ENCODE results near the gene TCIRG1.
"Not testable (repeated sequence)": the region's sequence is repeated elsewhere in the genome, so short reads cannot be mapped to it uniquely, and the experiment has no call there.

Gene TCIRG1, protein sequence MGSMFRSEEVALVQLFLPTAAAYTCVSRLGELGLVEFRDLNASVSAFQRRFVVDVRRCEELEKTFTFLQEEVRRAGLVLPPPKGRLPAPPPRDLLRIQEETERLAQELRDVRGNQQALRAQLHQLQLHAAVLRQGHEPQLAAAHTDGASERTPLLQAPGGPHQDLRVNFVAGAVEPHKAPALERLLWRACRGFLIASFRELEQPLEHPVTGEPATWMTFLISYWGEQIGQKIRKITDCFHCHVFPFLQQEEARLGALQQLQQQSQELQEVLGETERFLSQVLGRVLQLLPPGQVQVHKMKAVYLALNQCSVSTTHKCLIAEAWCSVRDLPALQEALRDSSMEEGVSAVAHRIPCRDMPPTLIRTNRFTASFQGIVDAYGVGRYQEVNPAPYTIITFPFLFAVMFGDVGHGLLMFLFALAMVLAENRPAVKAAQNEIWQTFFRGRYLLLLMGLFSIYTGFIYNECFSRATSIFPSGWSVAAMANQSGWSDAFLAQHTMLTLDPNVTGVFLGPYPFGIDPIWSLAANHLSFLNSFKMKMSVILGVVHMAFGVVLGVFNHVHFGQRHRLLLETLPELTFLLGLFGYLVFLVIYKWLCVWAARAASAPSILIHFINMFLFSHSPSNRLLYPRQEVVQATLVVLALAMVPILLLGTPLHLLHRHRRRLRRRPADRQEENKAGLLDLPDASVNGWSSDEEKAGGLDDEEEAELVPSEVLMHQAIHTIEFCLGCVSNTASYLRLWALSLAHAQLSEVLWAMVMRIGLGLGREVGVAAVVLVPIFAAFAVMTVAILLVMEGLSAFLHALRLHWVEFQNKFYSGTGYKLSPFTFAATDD

DNA sequence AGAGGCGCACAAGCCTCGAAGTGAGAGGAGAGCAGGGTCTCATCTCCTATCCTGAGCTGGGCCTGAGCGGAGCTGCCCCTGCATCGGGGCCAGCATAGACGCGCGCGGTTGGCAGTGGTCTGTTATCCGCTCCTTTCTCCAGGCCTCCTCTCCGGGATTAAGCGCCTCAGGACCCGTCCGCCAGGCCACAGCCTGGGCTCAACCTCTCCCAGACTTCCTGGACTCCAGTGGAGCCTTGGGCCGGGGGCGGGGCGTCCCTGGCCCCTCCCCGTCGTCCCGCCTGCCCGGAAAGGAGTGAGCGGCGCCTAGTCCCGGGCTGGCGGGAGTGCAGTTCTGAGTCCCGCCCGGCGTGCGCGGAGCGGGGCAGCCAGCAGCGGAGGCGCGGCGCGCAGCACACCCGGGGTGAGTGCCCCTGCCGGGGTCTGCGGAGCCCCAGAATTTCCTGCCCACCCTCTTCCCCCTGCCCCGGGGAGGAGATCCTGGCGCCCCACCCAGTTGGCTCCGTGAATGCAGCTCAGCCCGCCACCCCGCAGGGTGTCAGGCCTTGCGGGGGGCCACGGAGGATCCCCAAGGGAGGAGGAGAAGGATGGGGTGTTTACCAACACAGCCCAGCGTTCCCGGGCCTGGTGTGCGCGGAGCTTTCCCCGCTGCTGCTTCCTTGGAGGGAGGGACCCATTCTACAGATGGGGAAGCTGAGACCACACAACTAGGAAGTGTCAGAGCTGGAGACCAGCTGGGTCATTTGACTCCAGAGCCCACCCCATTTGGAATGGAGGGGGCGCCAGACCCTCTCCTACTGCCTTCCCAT lies at the start of gene TCIRG1:
TCIRG1 (plus strand) TSS at position 308 of the 808 bp plus-strand sequence. CDS start 2,247 bp downstream, outside the sequence.
- peak; percentile 74 for DNase-seq

DNA sequence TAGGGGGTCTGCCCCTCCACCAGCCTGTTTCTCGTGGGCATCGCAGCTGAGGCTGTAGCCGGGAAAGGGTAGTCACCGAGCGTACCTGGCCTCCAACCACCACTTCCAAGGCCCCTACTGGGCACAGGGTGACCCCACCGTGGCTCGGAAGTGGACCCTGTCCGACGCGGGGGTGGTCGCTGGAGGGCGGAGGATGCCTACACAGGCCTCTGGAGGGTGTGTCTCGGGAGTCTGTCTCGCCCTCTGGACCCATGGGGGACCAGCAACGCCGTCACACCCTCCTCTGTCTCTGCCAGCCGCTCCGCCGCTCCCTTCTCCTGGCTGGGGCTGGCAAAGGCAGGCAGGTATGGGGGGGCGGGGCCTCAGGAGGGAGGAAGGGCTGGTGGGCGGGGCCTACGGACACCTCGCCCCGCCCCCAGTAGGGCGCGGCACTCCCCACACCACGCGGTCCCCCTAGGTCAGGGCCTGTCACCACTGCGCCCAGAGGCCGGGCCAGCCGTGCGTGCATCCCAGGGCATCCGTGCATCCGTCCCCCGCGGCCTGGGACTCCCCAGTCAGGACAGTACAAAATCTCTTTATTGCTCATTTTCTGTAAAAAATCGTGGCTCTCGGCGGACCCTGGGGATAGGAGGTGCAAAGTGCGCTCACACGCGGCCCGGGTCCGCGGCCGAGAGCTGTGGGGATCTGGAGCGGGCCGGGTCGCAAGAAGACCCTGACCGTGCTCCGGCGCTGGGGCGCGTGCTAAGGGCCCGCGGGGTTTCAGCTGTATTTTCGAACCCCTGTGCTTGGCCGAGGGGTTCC lies 48.1 kb upstream of the TCIRG1 start:
- DNase-seq, result not testable (repeated sequence)

DNA sequence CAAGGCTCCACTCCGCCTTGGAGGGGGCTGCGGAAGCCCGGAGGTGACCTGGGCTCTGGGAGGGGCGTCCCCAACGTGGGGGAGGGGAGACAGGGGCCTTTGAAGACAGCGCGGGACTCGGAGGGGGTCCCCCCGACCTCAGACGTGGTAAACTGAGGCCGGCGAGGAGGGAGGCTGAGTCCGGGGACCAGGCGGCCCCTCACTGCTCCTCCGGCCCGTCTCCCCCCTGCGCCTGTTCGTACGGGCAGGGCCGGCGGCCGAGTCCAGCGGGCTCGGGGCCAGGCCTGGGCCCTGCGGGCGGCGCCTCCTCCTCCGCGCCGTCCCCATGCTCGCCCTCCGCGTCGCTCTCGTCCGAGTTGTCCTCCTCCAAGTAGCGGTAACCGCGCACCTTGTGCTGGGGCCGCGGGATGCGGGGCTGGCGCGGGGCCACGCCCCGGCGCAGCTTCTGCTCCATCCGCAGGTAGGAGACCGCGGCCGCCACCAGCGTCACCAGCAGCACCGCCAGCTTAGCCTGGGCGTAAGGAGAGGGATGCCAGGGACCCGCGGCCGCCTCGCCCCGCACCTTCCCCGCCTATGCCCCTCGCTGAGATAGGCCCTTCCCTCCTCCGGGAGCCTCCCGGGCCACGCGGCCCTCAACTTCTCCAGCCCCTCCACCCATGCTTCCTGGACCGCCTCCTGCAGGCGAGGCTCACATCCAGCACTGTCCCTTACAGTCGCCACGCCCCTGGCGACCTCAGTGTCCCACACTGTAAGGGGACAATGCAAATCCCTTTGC lies 47.3 kb upstream of the TCIRG1 start:
- not testable (repeated sequence) for DNase-seq

DNA sequence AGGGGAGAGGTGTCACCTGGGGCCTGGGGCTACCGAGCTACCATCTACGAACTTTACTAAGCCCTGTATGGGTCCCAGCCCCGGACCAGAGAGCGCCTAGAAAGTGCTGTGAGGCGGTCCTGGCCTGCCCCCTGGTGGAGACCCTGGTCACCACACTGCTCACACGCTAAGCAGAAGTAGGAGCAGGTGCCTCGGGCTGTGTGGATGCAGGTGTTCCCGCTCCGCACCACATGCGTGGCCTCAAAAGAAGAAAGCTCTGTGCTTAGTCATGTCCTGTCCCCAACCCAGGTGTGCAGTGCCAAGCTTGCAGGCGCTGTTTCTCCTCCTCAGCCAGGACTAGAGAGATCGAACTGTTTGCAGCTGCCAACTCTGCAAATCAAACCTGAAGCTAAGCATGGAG lies 45.0 kb upstream of the TCIRG1 start:
- DNase-seq, result peak; percentile 55

DNA sequence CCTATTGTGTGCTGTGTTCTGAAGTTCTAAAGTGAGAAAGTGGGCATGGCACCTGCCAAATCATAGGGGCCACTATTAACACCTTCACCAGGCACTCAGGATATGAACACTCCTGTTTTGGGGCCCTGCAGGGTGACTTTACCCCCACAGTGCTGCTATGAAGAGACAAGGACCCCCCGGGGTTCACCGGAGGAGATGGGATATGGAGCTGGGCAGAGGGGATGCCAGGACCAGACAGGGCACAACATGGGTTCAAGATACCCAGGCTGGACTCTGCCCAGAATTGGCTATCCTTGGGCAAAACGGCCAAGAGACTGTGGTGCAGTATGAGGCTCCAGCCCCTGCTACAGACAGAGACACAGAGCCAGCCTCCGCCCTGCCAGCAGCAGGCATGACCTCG lies 44.4 kb upstream of the TCIRG1 start:
- not testable (repeated sequence) for DNase-seq

DNA sequence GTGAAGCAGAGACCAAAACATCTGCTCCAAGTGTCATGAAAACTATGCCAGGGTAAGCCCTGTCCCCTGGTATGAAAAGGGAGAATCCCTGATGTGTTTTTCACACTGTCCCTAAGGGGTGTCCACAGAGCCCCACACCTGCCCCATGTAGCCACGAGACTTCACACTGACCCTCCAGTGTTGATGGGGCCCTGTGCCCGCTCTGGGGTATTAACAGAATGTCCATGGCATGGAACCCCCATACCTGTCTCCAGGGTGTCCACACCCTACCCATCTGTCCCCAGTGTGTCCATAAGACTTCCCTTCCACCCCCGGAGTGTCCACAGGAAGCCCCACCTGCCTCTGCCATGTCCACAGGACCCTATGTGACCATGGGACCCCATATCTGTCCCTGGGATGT lies 43.7 kb upstream of the TCIRG1 start:
- DNase-seq, result not testable (repeated sequence)

DNA sequence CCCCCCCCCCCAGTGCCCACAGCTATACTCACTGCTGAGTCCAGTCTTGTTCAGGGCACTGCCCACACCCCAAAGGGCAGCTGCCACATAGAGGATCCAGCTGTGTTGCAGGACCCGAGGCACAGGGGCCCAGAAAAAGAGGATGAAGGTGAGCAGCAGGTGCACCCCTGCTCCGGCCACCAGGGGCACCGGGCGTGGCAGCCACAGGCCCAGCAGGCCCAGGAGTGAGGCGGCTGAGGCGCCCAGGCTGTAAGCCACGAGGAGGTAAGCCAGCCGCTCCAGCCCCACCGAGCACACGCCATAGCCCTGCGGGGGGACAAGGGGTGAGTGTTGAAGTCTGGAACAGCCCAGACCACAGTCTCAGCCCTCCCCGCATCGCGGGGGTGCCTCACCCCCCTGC lies 43.2 kb upstream of the TCIRG1 start:
- not testable (repeated sequence) for DNase-seq

DNA sequence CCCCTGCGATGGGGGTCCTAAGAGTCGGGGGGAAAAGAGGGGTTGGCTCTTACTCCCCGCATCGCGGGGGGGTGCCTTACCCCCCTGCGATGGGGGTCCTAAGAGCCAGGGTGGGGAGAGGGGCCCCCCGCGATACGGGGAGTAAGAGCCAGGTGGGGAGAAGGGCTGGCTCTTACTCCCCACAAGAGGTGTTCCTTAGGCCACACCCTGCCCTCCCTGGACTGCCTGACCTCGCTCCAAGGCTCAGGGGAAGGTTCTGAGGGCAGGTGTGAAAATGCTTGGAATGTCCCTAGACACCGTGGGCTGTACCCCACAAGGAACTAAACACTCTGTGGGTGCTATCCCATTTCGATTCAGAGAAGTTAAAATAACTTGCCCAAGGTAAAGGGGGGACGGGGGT lies 42.8 kb upstream of the TCIRG1 start:
- no peak for DNase-seq

DNA sequence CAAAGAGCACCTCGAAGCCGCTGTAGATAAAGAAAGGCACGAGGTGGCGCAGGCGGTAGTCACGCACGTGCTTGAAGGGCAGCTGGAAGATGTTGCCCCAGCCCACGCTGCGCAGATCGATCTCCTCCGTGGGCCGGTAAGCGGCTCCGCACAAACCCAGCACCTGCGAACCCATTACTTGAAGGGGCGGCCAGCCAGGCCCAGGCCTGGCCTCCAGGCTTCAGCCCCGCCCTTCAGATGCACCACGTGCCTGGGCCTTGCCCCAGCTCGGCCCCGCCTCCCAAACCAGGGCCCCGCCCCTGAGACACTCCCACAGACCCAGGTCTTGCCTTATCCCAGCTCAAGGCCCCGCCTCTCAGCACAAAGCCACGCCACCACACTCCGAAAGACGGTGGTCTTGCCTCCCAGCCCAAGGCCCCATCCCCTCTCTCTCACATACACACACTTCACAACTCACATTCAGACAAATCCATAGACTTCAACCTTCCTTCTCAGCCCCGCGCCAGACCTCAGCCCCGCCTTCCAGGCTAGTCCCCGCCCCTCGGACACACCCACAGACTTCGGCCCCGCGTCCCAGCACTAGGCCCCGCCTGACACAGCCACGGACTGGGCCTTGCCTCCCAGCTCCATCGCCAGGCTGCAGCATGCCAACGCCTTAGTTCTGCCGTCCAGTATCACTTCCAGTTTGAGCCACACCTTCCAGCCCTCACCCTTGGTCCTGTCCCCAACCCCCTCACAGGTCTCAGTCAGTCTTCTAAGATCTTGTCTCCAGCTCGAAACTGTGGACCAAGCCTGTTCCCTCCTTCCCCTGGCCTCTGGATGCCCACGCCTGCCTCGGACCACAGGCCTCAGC lies 42.0 kb upstream of the TCIRG1 start:
- peak; percentile 37 for DNase-seq

DNA sequence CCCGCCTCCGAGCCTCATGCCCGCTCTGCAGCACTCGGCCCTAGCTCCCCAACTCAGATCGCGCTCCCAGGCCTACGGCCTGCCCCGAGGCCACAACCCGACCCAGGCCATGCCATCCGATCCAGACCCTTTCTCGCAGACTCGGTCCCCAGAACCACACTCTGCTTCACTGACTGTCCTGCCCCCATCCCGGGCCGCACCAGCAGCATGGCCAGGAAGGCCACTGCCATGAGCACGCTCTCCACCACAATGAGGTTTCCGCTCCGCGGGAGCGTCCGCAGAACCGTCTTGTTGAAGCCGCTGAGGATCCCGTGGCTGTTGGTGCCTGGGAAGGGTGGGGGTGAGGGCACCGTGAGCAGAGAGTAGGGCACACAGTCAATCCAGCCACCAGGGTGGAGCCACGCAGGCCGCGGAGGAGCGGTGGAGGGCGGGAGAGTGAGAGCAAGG lies 41.3 kb upstream of the TCIRG1 start:
- DNase-seq, result no peak

DNA sequence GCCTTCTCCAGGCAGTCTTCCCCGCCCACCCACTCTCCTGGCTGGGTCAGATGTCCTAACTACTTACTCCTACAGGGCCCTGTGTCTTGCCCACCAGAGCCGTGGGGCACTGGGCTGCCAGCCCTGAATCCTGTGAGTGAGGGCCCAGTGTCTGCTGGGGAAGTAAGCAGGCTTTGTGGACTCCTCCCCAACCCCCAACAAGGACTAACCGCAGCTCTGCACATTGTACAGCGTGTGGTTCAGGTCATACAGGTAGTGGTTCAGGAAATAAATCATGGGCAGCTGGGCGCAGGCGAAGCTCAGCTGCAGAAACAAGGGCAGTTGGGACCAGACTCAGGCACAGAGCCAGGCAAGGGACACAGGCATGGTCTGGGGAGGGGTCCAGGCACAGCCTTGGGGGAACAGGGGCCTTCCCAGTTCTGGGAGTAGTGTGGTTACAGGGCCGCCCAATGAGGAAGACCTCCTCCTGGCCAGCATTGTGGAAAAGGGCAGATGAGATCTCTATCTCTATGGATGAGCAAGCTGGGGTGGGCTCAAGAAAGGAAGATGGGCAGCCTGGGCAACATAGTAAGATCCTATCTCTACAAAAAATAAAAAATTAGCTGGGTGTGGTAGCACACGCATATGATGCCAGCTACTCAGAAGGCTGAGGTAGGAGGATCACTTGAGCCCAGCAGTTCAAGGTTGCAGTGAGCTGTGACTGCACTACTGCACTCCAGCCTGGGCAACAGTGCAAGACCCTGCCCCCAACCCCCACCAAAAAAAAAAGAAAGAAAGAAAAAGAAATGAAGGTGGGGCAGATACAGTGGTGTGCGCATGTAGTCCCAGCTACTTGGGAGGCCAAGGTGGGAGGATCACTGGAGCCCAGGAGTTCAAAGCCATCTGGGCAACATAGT lies 40.4 kb upstream of the TCIRG1 start:
- DNase-seq, result peak; percentile 13

DNA sequence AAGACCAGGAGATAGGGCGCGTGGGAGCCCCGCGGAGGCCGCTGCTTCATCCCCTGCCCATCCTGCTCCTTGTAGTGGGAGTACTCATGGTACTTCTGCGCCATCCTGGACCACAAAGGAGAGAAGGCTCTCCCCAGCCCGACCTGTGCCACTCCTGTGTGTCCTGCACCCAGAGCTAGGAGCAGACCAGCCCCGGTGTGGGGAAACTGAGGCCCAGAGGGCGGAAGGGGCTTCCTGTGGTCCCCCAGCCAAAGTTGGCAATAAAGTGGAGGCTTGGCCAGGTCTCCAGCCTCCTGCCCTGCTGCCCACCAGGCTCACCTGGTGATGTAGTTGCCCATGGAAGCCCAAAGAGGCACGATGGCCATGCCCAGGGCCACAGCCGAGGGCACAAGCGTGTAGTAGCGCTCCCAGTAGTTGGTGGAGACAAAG lies 39.6 kb upstream of the TCIRG1 start:
- no peak for DNase-seq

DNA sequence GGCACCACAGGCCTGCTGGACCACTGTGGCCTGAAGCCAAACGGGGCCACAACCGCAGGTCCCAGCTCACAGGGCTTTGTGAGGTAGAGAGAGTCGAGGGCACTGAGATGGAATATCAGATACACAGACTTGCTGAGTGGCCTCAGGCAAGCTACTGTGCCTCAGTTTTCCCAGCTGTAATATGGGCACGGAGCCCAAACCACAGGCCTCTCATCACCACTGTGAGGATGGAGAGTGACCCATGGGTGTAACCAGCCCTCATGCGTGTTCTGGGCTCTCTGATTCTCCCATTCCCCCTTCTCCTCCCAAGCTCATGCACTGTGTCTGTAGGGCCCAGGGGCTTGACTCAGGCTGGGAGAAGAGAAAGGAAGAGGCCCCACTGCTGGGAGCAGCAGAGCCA lies 39.1 kb upstream of the TCIRG1 start:
- DNase-seq, result no peak

DNA sequence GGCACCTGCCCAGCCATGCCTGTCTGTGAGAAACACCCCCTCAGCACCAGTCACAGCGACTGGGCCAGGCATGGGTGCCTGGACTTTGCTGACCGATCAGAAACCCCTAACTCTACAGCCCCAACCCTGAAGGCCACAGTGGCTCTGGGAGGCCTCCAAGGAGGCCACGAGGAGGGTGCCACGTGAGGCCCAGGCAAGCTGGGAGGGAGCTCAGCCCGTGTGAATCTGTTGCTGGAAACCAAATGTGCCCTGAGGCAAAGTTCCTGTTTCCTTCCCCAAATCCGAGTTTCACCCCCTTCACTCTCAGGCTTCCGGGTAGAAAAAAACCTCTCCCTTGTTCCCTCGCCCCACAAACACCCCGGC lies 36.3 kb upstream of the TCIRG1 start:
- DNase-seq, result no peak

DNA sequence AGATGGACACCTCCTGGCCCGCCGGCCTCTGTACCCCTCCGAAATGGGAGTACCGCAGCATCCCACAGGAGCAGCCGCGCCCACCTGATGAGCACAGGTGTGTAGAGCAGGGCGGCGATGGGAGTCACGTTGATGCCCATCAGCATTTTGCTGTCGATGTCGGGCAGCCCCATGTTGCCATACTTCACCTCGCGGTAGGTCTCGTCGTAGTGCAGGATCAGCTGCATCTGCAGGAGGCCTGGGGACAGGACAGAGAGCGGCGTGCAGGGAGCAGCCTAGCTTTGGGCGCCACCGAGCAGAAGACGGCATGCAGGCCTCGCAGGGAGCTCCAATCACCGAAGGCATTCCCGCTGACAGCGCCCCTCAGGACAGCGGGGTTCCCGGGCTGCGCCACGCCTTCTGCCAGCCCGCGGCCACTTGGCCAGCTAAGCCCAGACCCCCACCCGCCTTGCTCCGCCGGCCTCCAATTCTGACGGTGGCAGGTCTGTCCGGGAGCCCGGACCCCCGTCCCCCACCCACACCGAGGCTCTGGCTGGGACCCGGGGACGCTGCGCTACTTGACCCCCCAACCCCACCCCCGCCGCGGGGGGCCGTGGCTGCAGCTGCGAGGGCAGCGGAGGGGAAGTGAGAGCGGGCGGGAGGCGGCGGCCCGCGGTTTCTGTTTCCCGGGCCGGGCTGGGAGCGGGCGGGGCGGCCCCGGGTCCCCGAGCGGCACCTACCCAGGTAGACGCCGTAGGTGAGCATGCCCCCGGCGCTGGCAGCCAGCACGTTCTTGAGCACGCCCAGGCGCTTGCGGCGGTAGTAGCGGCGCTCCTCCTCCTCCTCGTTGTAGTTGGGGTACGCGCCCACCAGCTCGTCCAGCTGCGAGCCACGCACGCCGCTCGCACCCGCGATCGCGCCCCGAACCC lies 35.6 kb upstream of the TCIRG1 start:
- peak; percentile 12 for DNase-seq

DNA sequence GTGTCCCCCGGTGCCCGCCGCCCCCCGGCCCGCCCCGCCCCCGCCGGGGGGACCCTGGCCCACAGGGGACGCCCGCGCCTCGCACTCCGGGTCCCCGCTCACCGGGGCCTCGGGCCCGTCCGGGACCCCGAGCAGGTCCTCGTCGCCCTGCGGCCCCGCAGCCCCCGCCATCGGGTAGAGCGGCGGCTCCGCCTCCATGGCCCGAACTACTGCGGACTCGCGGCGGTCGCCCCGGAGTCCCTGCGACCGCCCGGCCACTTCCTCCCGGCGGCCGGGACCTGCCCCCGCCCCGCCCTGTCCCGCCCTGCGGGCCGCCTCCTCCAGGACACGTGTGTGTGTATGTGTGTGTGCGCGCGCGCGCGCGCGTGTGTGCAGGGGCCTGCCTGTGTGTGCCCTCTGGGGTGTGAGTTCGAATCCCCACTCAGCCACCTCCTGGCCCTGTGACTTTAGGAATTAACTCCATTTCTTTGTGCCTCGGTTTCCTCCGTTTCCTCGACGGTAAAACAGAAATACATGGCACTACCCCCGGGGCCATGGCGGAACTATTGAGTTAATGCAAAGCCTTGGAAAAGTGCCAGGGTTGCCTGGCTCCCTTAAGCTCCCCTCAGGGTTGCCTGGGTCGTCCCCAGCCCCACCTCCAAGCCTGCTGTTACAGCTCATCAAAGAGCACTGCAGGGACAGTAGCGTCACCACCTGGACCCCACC lies 34.8 kb upstream of the TCIRG1 start, which contains the start of gene UNC93B1:
UNC93B1 (minus strand) TSS at position 252 of the 705 bp plus-strand sequence; CDS start at position 198, 54 bp downstream.
- DNase-seq, result peak; percentile 88
